ENCODE results near the gene ZAP70. TPM values are rescaled to one million over a fixed set of nuclear protein-coding genes. Genes with fewer than 3 reads are reported as not detected.
A peak's percentile ranks its signal among the peaks of the same experiment; 100 is the strongest.

ZAP70 gene
- total RNA-seq, 2 experiments from 2014 or later: 286 to 338 TPM

DNA sequence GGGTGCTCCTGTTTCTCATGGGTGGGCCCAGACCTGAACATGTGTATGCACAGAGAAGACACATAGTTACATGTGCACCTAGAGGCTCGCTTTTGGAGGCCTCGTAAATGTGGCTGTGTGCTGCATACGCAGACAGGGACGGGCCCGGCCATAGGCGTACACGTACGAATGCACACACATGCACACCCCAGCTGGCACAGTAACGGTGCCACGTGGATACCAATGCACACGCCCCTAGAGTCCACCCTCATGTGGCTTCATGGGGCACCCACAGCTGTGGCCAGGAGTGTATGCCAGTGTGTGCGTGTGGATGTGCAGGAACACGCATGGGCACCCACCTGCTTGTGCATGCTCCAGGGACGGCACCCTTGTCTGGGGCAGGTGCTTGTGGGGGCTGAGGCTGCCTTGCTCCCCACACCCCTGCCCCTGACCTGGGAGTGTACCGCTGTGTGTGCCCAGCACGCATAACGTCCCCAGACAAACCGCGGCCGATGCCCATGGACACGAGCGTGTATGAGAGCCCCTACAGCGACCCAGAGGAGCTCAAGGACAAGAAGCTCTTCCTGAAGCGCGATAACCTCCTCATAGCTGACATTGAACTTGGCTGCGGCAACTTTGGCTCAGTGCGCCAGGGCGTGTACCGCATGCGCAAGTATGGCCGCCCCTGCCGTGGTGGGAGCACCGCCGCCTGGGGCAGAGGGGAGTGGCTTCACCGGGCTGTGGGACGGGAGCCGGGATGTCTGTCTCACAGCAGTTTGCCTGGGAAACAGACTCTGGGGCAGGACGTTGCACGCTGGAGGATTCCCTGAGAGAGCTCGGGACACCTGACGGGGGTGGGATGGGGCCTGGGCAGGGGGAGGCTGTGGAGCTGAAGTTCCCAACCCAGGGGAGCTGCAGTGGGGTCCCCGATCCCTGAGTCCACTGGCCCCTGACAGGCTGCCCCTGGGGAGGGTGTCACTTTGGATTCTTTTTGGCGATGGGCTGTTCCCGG is 21.0 kb downstream of the ZAP70 start:
- Mint-ChIP-seq H3K27me3 (no peaks in the 10 kb centered on the region), H3K27ac (no peak overlapping the region), H3K9me3 (ENCODE audit: low read depth) (peaks cover 4% of the 10 kb centered on the region), H3K36me3 (peaks cover 62% of the 10 kb centered on the region), H3K4me3 (no peak overlapping the region), H3K4me1 (peaks cover 24% of the 10 kb centered on the region)
- ATAC-seq (no peak), DNase-seq (no peak)
- CTCF ChIA-PET: interaction anchor here (0.8 to 1.2 kb wide), 2 partner anchors 21 to 36 kb away, joined by 3 read pairs; partner anchors contain the start of gene ZAP70

DNA sequence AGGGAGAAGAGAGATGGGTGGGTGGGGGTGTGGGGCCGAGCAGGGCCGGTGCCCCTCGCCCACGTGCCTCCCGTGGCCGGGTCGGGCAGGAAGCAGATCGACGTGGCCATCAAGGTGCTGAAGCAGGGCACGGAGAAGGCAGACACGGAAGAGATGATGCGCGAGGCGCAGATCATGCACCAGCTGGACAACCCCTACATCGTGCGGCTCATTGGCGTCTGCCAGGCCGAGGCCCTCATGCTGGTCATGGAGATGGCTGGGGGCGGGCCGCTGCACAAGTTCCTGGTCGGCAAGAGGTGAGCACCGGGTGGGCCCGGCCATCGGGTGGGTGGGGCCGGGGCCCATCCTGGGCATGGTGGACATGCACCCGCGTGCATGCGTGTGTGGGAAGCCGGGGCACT is 21.8 kb downstream of the ZAP70 start:
- no peaks in the 10 kb centered on the region for H3K27me3 Mint-ChIP-seq
- H3K4me3 Mint-ChIP-seq: no peak overlapping the region
- CTCF ChIA-PET: no interaction called here
- H3K4me1 Mint-ChIP-seq: peaks cover 21% of the 10 kb centered on the region
- ATAC-seq: no peak
- no peaks in the 10 kb centered on the region for H3K9me3 Mint-ChIP-seq (ENCODE audit: low read depth)
- H3K36me3 Mint-ChIP-seq: peaks cover 54% of the 10 kb centered on the region
- H3K27ac Mint-ChIP-seq: no peak overlapping the region
- no peak for DNase-seq

DNA sequence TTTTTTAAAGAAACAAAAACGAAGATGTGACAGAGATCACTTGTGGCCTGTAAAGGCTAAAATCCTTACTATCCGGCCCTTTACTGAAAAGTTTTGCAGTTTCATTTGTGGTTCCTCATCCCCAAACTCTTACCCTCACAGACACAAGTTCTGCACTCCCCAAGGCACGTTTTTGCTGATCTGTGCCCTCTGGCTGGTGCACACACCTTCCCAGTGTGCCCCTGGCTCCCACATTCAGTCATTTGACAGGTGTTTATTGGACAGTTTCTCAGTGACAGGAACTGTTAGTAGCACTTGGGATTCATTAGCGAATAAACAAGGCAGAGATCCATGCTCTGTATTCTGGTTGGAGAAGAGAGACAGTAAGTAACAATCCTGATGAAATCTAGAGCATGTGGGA is 22.8 kb downstream of the ZAP70 start:
- H3K9me3 Mint-ChIP-seq (ENCODE audit: low read depth): no peaks in the 10 kb centered on the region
- H3K36me3 Mint-ChIP-seq: peaks cover 50% of the 10 kb centered on the region
- no peak overlapping the region for H3K4me3 Mint-ChIP-seq
- ATAC-seq (no peak), DNase-seq (no peak)
- peaks cover 20% of the 10 kb centered on the region for H3K4me1 Mint-ChIP-seq
- CTCF ChIA-PET: interaction anchor here (20.6 kb wide), 1 partner anchor 29 kb away, joined by 621 read pairs; the partner anchor contains the start of gene ZAP70
- H3K27ac Mint-ChIP-seq: no peak overlapping the region
- H3K27me3 Mint-ChIP-seq: no peaks in the 10 kb centered on the region

DNA sequence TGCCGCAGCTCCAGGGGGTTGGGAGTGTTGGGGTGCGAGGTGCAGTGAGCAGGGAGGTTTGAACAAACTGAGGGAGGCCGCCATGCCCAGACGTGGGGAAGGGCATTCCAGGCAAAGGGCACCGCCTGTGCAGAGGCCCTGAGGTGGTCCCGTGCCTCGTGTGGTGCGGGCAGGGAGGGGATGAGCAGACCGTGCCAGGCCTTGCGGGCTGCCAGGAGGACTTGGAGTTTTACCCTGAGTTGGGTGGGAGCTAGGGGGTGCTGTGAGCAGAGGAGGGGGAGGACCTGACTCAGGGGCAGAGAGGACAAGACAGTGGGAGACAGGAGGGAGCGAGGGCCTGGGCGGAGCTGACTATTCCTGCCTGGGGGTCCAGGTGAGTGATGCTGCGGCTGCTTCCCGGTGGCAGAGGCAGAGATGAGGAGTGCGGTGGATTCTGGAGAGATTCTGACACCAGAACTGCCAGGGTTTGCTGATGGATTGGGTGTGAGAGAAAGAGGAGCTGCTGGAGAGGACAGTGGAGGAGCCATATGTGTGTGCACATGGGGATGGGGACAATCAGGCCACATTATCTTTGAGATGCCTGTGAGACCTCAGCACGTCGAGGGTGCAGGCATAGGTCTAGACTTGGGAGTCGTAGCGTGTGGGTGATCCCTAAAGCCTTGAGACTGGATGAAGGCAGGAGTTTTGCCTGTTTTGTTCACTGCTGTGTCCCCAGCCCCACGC is 23.4 kb downstream of the ZAP70 start:
- H3K9me3 Mint-ChIP-seq (ENCODE audit: low read depth): no peaks in the 10 kb centered on the region
- H3K4me3 Mint-ChIP-seq: no peak overlapping the region
- CTCF ChIA-PET: interaction anchor here (1.0 to 20.6 kb wide), 3 partner anchors 12 to 30 kb away, joined by 3 to 621 read pairs (median 3); partner anchors contain the start of gene ZAP70
- H3K27ac Mint-ChIP-seq: no peak overlapping the region
- H3K27me3 Mint-ChIP-seq: no peaks in the 10 kb centered on the region
- peaks cover 48% of the 10 kb centered on the region for H3K36me3 Mint-ChIP-seq
- no peak for DNase-seq
- peaks cover 20% of the 10 kb centered on the region for H3K4me1 Mint-ChIP-seq
- no peak for ATAC-seq

DNA sequence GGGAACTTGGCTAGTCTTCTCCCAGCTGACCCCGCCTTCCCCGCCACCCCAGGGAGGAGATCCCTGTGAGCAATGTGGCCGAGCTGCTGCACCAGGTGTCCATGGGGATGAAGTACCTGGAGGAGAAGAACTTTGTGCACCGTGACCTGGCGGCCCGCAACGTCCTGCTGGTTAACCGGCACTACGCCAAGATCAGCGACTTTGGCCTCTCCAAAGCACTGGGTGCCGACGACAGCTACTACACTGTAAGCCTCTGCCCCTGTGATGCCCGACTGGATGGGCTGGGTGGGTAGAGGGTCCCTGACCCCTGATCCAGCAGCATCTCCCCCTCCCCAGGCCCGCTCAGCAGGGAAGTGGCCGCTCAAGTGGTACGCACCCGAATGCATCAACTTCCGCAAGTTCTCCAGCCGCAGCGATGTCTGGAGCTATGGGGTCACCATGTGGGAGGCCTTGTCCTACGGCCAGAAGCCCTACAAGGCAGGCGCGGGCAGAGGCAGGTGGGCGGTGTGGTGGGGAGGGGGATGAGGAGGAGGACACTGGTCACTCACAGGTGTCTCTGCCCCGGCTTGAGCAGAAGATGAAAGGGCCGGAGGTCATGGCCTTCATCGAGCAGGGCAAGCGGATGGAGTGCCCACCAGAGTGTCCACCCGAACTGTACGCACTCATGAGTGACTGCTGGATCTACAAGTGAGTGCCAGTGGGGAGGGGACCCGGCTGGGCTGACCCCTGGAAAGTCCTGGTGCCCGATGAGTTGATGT is 24.2 kb downstream of the ZAP70 start:
- no peaks in the 10 kb centered on the region for H3K9me3 Mint-ChIP-seq (ENCODE audit: low read depth)
- DNase-seq (no peak), ATAC-seq (no peak)
- CTCF ChIA-PET: interaction anchor here (1.0 to 20.6 kb wide), 3 partner anchors 11 to 30 kb away, joined by 3 to 621 read pairs (median 3); partner anchors contain the start of gene ZAP70
- H3K4me1 Mint-ChIP-seq: peaks cover 28% of the 10 kb centered on the region
- H3K36me3 Mint-ChIP-seq: peaks cover 45% of the 10 kb centered on the region
- no peaks in the 10 kb centered on the region for H3K27me3 Mint-ChIP-seq
- H3K27ac Mint-ChIP-seq: no peak overlapping the region
- no peak overlapping the region for H3K4me3 Mint-ChIP-seq

DNA sequence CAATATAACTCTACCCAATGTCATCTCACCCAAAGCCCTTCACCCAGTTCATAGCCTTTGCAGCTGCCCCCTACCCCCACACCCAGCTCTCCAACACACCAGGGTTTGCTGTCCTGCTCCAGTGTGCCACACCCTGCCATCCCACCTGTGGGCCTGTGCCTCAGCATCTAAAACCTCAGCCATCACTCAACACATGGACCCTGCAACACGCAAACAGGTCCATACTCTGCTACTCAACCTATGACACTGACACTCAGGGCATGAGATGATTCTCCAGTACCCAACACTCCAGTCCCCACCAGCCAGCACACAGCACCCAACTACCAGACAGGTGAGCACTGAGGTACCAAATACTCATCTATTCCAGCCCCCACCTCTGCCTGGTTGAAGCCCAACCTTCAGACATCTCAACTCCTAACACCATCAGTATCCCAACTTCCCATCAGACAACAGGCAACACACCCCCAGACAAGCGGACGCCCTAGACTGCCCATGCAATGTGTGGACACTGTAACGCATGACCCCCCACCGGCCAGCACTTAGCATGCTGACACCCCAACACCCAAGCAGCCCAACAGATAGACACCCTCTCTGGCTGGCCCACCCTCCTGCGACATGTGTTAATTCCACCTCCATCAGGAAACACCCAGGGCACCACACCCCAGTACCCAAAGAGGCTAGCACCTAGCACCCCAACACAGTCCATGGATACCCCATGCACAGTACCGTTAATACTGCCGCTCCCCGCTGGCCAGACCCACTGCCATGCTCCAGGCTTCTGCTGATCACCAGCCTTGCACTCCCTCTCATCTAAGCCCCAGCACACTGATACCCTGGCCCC is 25.0 kb downstream of the ZAP70 start:
- peak overlapping the region; percentile 11 for H3K27ac Mint-ChIP-seq
- ATAC-seq (no peak), DNase-seq (no peak)

DNA sequence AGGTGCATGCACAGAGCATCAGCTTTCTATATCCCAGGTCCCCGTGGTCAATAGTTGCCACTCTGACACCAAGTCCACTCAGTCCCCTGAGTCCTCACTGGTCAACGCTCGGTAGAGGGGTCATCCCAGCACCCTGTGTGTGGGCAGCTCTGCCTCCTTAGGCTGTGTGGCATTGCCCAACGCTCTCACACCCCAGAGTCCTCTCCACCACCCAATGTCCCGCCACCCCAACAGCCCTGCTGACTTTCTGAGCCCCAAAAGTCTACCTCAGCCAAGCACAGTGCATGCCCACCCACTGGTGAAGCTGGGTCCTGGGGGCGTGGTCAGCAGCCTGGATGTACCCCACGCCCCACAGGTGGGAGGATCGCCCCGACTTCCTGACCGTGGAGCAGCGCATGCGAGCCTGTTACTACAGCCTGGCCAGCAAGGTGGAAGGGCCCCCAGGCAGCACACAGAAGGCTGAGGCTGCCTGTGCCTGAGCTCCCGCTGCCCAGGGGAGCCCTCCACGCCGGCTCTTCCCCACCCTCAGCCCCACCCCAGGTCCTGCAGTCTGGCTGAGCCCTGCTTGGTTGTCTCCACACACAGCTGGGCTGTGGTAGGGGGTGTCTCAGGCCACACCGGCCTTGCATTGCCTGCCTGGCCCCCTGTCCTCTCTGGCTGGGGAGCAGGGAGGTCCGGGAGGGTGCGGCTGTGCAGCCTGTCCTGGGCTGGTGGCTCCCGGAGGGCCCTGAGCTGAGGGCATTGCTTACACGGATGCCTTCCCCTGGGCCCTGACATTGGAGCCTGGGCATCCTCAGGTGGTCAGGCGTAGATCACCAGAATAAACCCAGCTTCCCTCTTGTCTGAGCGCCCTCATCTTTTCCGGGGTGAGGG is 25.9 kb downstream of the ZAP70 start:
- CTCF ChIA-PET: interaction anchor here (1.8 to 20.6 kb wide), 3 partner anchors 11 to 77 kb away, joined by 7 to 621 read pairs (median 58); partner anchors contain the start of gene ZAP70
- Mint-ChIP-seq H3K27me3 (no peaks in the 10 kb centered on the region), H3K4me1 (peaks cover 42% of the 10 kb centered on the region), H3K36me3 (peaks cover 46% of the 10 kb centered on the region), H3K27ac (no peak overlapping the region), H3K9me3 (ENCODE audit: low read depth) (no peaks in the 10 kb centered on the region), H3K4me3 (no peak overlapping the region)
- DNase-seq (no peak), ATAC-seq (no peak)

More for the DNA sequence above, 25.0 kb downstream of the ZAP70 start:
- Mint-ChIP-seq H3K9me3 (ENCODE audit: low read depth) (no peaks in the 10 kb centered on the region), H3K4me3 (no peak overlapping the region), H3K27me3 (no peaks in the 10 kb centered on the region), H3K4me1 (peaks cover 35% of the 10 kb centered on the region), H3K36me3 (peaks cover 43% of the 10 kb centered on the region)
- CTCF ChIA-PET: interaction anchor here (1.0 to 20.6 kb wide), 4 partner anchors 10 to 31 kb away, joined by 3 to 621 read pairs (median 30); partner anchors contain the start of gene ZAP70

DNA sequence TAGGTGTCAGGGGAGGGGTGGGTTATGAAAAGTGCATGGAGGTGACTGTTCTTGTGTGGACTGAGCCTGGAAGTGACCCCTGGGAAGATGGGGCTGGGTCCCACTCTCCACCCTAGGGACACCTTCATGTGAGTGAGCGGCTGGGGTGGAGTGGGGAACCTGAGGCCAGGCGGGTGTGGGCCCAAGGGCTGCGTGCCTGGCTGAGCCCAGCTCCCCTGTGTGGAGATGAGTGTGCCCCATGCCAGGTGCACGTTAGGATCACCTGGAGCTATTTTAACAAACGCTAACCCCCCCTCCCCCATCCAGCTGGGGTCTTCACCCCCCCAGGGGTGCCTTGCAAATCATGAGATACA is 26.5 kb downstream of the ZAP70 start:
- peaks cover 47% of the 10 kb centered on the region for H3K36me3 Mint-ChIP-seq
- no peak overlapping the region for H3K27ac Mint-ChIP-seq
- no peaks in the 10 kb centered on the region for H3K27me3 Mint-ChIP-seq
- peaks cover 47% of the 10 kb centered on the region for H3K4me1 Mint-ChIP-seq
- DNase-seq (no peak), ATAC-seq (no peak)
- CTCF ChIA-PET: interaction anchor here (1.3 to 20.6 kb wide), 4 partner anchors 11 to 77 kb away, joined by 3 to 621 read pairs (median 32); partner anchors contain the start of gene ZAP70
- no peaks in the 10 kb centered on the region for H3K9me3 Mint-ChIP-seq (ENCODE audit: low read depth)
- no peak overlapping the region for H3K4me3 Mint-ChIP-seq

DNA sequence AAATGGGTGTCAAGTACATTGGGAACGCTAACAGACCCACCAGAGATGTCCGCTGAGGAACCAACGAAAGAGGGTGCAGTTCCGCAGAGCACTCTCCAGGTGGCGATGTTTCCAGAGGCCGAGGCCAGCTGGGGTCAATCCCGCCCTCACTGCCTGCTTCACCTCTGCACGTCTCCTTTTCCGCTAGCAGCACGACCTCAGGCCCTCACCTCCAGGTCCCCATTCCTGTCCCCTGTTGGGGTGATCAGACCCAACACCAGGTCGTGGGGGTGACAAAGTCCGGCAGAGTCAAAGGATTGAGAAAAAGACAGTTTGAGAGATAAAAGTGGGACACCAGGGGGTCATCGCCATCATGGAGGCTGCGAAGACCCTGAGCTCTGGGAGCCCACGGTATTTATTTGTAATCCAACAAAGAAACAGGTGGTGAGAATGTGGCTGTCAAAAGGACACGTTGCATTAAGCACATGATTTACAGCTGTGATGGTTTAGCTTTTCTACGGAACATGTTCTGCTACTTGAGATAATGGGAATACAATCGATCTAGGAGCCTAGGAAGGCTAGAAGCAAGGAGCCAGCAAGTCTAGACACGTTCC is 27.3 kb downstream of the ZAP70 start:
- H3K27me3 Mint-ChIP-seq: no peaks in the 10 kb centered on the region
- DNase-seq: peak; percentile 57
- CTCF ChIA-PET: interaction anchor here (1.2 to 20.6 kb wide), 8 partner anchors 9 to 150 kb away, joined by 3 to 621 read pairs (median 6); partner anchors contain the start of gene ZAP70
- H3K9me3 Mint-ChIP-seq (ENCODE audit: low read depth): no peaks in the 10 kb centered on the region
- peaks cover 44% of the 10 kb centered on the region for H3K36me3 Mint-ChIP-seq
- no peak overlapping the region for H3K4me3 Mint-ChIP-seq
- peaks cover 56% of the 10 kb centered on the region for H3K4me1 Mint-ChIP-seq
- no peak for ATAC-seq
- peak overlapping the region; percentile 97 for H3K27ac Mint-ChIP-seq

DNA sequence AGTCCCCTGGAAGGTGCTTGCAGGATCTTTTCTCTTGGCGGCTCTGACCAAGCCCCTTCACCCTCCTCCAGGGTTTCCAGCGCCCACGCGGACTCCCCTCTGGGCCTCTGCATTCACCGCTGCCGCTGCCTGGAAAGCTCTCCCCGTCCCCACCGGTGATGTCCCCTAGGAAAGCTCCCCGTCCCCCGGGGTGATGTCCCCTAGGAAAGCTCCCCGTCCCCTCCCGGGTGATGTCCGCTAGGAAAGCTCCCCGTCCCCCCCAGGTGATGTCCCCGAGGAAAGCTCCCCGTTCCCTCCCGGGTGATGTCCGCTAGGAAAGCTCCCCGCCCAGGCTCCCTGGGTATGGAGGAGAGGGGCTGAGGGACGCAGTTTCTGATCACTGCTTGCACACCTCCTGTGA is 27.9 kb downstream of the ZAP70 start:
- DNase-seq (no peak), ATAC-seq (no peak)
- CTCF ChIA-PET: interaction anchor here (1.2 to 20.6 kb wide), 8 partner anchors 9 to 150 kb away, joined by 3 to 621 read pairs (median 6); partner anchors contain the start of gene ZAP70
- H3K36me3 Mint-ChIP-seq: peaks cover 44% of the 10 kb centered on the region
- no peaks in the 10 kb centered on the region for H3K27me3 Mint-ChIP-seq
- H3K27ac Mint-ChIP-seq: peak overlapping the region; percentile 97
- peaks cover 60% of the 10 kb centered on the region for H3K4me1 Mint-ChIP-seq
- H3K4me3 Mint-ChIP-seq: no peak overlapping the region
- no peaks in the 10 kb centered on the region for H3K9me3 Mint-ChIP-seq (ENCODE audit: low read depth)

DNA sequence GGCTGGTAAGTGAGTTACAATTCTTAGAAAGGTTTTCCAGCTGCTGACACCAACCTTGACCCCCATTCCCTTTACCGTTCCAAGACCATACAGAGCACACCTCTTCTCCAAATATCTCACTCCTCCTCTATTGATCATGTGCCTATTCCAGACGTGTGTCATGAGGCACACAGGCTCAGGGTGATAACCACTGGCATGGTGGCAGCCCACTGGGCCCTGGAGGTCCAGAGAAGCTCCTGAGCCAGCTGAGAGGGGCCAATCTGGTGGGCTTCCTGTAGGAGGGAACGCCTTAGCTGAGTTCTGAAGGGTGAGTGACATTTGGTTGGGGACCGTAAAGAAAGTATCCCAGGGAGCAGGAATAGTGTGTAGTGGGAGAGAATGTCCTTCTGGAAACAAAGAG is 28.3 kb downstream of the ZAP70 start:
- H3K9me3 Mint-ChIP-seq (ENCODE audit: low read depth): no peaks in the 10 kb centered on the region
- H3K27me3 Mint-ChIP-seq: no peaks in the 10 kb centered on the region
- peaks cover 42% of the 10 kb centered on the region for H3K36me3 Mint-ChIP-seq
- peak overlapping the region; percentile 97 for H3K27ac Mint-ChIP-seq
- H3K4me3 Mint-ChIP-seq: peak overlapping the region; percentile 10
- H3K4me1 Mint-ChIP-seq: peaks cover 65% of the 10 kb centered on the region
- DNase-seq (no peak), ATAC-seq (no peak)
- CTCF ChIA-PET: interaction anchor here (1.2 to 20.6 kb wide), 6 partner anchors 8 to 151 kb away, joined by 3 to 621 read pairs (median 8); partner anchors contain the start of gene ZAP70

All from activated CD8-positive, alpha-beta memory T cell treated with anti-CD3 and anti-CD28 coated beads, Interleukin-2, amount 10 ng/mL, durations not matched to agents 7 days and 5 days (primary cell).